Lower leg skin (tissue), 4 donors: ENCODE data around the gene CCDC89. TPM values are rescaled to one million over a fixed set of nuclear protein-coding genes. Genes with fewer than 3 reads are reported as not detected.

ENCODE experiments used
- DNase-seq, 2 donors: peaks; one replicate each; pipeline ENCODE4 v3.0.0-alpha.2; 2019; ENCODE audit warnings: low spot score in 2 of 2
- H3K4me3 ChIP-seq: fragments of 200-600 bp; sonication (generic); 2 replicates; pipeline ENCODE4 v1.5.1; 2017; ENCODE audit warnings: mild to moderate bottlenecking, low read depth; ENCODE audit not compliant: poor library complexity, severe bottlenecking
- POLR2A ChIP-seq, 2 donors: fragments of 450-650 bp; IDR thresholded peaks; one replicate each; pipeline ENCODE4 v1.6.1; 2016 to 2017; ENCODE audit warnings: antibody characterized with exemption in 2 of 2, mild to moderate bottlenecking in 1 of 2, moderate library complexity in 1 of 2
- WGBS, 2 donors: methylation state at CpG; one replicate each; pipeline ENCODE4 v1.1.5; 2018; 5-methylcytosine and 5-hydroxymethylcytosine counted together
- intact Hi-C: fragments of 100-400 bp; cut with DNase I; formaldehyde crosslinking; loops from one replicate; pipeline ENCODE4 v1.15.0; 2023; ENCODE audit warnings: low total_unique reads
- total RNA-seq, 4 donors: library from RNA; depleted of rRNA; stranded (reverse); fragments of >200 nt; gene quantifications; one replicate each; pipeline ENCODE4 v1.1.0, GENCODE V29; 2016
- TF ChIP-seq, protein P1 (sequence below), 3 donors: fragments of 450-650 bp; IDR thresholded peaks; one replicate each; pipeline ENCODE4 v1.5.1; 2016; ENCODE audit warnings: antibody characterized with exemption in 3 of 3, mild to moderate bottlenecking in 3 of 3, moderate library complexity in 2 of 3

Gene CCDC89
- 1 to 10 TPM in 2 of 4 donors, under 1 TPM in 2; 0.21 to 3.4 (median 1.0) TPM for total RNA-seq

DNA sequence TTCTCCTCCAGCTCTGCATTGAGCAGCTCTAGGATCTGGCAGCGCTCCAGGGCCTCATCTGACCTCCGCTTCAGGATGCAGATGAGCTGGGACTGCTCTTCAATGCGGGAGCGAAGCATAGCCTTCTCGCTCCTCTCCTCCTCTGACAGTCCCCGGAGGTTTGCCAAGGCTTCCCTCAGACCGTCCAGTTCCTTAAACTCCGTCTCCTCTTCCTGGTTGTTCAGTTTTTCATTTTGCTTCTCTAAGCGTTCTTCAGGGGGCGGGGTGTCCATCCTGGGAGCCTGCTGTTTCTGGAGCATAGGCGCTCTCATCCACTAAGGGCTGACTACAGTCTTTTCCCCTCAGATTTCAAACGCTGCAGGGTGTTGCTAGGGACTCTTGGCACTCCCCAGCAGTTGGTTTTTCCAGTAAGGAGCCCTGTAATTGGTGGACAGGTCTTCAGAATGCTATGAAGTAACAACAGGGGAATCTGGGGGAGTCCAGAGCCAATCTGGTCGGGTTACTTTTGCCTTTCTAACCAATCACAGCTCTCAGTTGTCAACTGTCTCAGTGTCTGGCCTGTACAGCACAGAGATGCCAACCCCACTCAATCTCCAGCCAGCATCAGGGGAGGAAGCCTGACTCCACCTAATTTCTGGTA lies at the start of gene CCDC89:
TSS of gene CCDC89 (minus strand) at position 376 of the 640 bp plus-strand sequence. CDS start at position 311, 65 bp downstream.
- peak; percentile 82 to 92 for DNase-seq
- TF ChIP-seq, protein P1, sequence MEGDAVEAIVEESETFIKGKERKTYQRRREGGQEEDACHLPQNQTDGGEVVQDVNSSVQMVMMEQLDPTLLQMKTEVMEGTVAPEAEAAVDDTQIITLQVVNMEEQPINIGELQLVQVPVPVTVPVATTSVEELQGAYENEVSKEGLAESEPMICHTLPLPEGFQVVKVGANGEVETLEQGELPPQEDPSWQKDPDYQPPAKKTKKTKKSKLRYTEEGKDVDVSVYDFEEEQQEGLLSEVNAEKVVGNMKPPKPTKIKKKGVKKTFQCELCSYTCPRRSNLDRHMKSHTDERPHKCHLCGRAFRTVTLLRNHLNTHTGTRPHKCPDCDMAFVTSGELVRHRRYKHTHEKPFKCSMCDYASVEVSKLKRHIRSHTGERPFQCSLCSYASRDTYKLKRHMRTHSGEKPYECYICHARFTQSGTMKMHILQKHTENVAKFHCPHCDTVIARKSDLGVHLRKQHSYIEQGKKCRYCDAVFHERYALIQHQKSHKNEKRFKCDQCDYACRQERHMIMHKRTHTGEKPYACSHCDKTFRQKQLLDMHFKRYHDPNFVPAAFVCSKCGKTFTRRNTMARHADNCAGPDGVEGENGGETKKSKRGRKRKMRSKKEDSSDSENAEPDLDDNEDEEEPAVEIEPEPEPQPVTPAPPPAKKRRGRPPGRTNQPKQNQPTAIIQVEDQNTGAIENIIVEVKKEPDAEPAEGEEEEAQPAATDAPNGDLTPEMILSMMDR (IDR thresholded peaks at IDR 0.05) = no peak
- no peak for TF ChIP-seq POLR2A (IDR thresholded peaks at IDR 0.05)
- H3K4me3 ChIP-seq = no peak within 1 kb of the TSS
- intact Hi-C loops = no loop called here
- 27 to 30% methylated on average over 13 of the region's 13 CpGs for WGBS, 2 donors

GRCh38 chr11:85732965-85733364 lies 47.0 kb upstream of the CCDC89 start:
- DNase-seq = no peak
- TF ChIP-seq, protein P1 (IDR thresholded peaks at IDR 0.05) = no peak
- TF ChIP-seq POLR2A (IDR thresholded peaks at IDR 0.05) = no peak
- no peak overlapping the region for H3K4me3 ChIP-seq
- intact Hi-C loops = no loop called here

DNA sequence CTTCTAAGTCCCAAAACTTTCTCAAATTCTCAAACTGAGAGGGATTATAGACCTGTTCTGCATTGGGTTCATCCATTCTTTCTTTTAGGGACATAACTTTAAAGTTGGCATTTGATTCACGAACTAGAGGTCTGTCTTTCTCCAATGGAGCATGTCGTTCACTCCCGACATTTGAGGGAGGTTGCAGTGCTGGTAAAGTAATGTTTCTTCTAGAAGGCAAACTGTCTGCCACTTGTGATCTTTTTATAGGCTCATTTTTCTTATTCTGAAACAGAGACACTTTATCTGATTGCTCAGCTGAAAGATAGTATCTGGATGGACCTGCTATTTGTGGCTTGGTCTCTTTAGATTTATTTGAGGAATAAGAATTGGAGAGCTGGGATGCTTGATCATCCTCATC lies 40.4 kb upstream of the CCDC89 start:
- no peak overlapping the region for H3K4me3 ChIP-seq
- DNase-seq = no peak
- intact Hi-C loops = no loop called here
- WGBS, 2 donors = 90 to 100% methylated on average over 3 of the region's 3 CpGs
- TF ChIP-seq, protein P1 (IDR thresholded peaks at IDR 0.05) = no peak
- TF ChIP-seq POLR2A (IDR thresholded peaks at IDR 0.05) = no peak

- 61 to 68% methylated on average over 3 of the region's 3 CpGs for WGBS, 2 donors
- no peak for DNase-seq
- no peak overlapping the region for H3K4me3 ChIP-seq
- intact Hi-C loops = no loop called here
- TF ChIP-seq, protein P1 (IDR thresholded peaks at IDR 0.05) = no peak
- no peak for TF ChIP-seq POLR2A (IDR thresholded peaks at IDR 0.05)
These were observed 39.7 kb upstream of the CCDC89 start for GRCh38 chr11:85725510-85726258.

- intact Hi-C loops = no loop called here
- WGBS, 2 donors = 72 to 82% methylated on average over 6 of the region's 6 CpGs
- no peak overlapping the region for H3K4me3 ChIP-seq
- no peak for DNase-seq
- no peak for TF ChIP-seq POLR2A (IDR thresholded peaks at IDR 0.05)
- TF ChIP-seq, protein P1 (IDR thresholded peaks at IDR 0.05) = no peak
These were observed 38.9 kb upstream of the CCDC89 start for GRCh38 chr11:85724748-85725465.
